ENCODE results near the gene SLC1A3.

Gene SLC1A3

GRCh38 chr5:36599986-36600779, 6.2 kb upstream of the SLC1A3 start:
- no peak for DNase-seq
- ChIA-PET CTCF (interaction anchor here (1.1 to 1.3 kb wide), 3 partner anchors 8 to 91 kb away, joined by 5 to 7 read pairs (median 5); no protein-coding TSS in a partner anchor), POLR2A (no interaction called here)
- Histone ChIP-seq H3K4me1 (ENCODE audit: control extremely low read depth in 1 of 4, control insufficient read depth in 4 of 4, insufficient read depth in 4 of 4, low read length in 3 of 4) (peaks cover 0 to 5% (median 2%) of the 10 kb centered on the region in 4 experiments), H3K36me3 (ENCODE audit: control insufficient read depth in 4 of 4, insufficient read depth in 4 of 4, low read length in 3 of 4) (no peaks in the 10 kb centered on the region), H3K4me3 (ENCODE audit: control insufficient read depth in 1 of 7, extremely low read depth in 1 of 7, insufficient read depth in 4 of 7, low read depth in 2 of 7, low read length in 6 of 7) (no peak overlapping the region), H3K27ac (ENCODE audit: insufficient read depth in 1 of 2, low read depth in 1 of 2, low read length in 2 of 2, poor library complexity in 1 of 2, severe bottlenecking in 2 of 2) (no peak overlapping the region), H3K9me3 (ENCODE audit: control extremely low read depth in 1 of 5, control insufficient read depth in 4 of 5, insufficient read depth in 2 of 5, low read depth in 1 of 5, low read length in 4 of 5) (no peaks in the 10 kb centered on the region), H3K27me3 (replicated peaks in 2 of 5; ENCODE audit: control insufficient read depth in 4 of 5, insufficient read depth in 5 of 5, low read length in 4 of 5) (peaks cover 0 to 2% (median 0%) of the 10 kb centered on the region in 5 experiments)
- WGBS (ENCODE audit: insufficient coverage), result 100% methylated on average over 3 of the region's 6 CpGs

GRCh38 chr5:36600917-36601527, 5.4 kb upstream of the SLC1A3 start:
- Histone ChIP-seq H3K27ac (ENCODE audit: insufficient read depth in 1 of 2, low read depth in 1 of 2, low read length in 2 of 2, poor library complexity in 1 of 2, severe bottlenecking in 2 of 2) (no peak overlapping the region), H3K4me3 (ENCODE audit: control insufficient read depth in 1 of 7, extremely low read depth in 1 of 7, insufficient read depth in 4 of 7, low read depth in 2 of 7, low read length in 6 of 7) (no peak overlapping the region), H3K9me3 (ENCODE audit: control extremely low read depth in 1 of 5, control insufficient read depth in 4 of 5, insufficient read depth in 2 of 5, low read depth in 1 of 5, low read length in 4 of 5) (no peaks in the 10 kb centered on the region), H3K36me3 (ENCODE audit: control insufficient read depth in 4 of 4, insufficient read depth in 4 of 4, low read length in 3 of 4) (no peaks in the 10 kb centered on the region), H3K27me3 (replicated peaks in 2 of 5; ENCODE audit: control insufficient read depth in 4 of 5, insufficient read depth in 5 of 5, low read length in 4 of 5) (peaks cover 0 to 4% (median 0%) of the 10 kb centered on the region in 5 experiments), H3K4me1 (ENCODE audit: control extremely low read depth in 1 of 4, control insufficient read depth in 4 of 4, insufficient read depth in 4 of 4, low read length in 3 of 4) (peaks cover 4 to 9% (median 5%) of the 10 kb centered on the region in 4 experiments)
- ChIA-PET POLR2A (no interaction called here), CTCF (interaction anchor here (0.7 to 1.9 kb wide), 3 partner anchors 9 to 184 kb away, joined by 3 to 5 read pairs (median 4); no protein-coding TSS in a partner anchor)
- DNase-seq, result no peak
- 100% methylated on average over 4 of the region's 6 CpGs for WGBS (ENCODE audit: insufficient coverage)

GRCh38 chr5:36602704-36603321, 3.6 kb upstream of the SLC1A3 start:
- H3K9me3 ChIP-seq (ENCODE audit: control extremely low read depth in 1 of 5, control insufficient read depth in 4 of 5, insufficient read depth in 2 of 5, low read depth in 1 of 5, low read length in 4 of 5), result no peaks in the 10 kb centered on the region
- CTCF ChIA-PET, result interaction anchor here (1.9 kb wide), 1 partner anchor 94 kb away, joined by 4 read pairs; no protein-coding TSS in a partner anchor
- peak; percentile 33 to 39 (median 38) for DNase-seq
- peaks cover 0 to 4% (median 0%) of the 10 kb centered on the region in 5 experiments for H3K27me3 ChIP-seq (replicated peaks in 2 of 5; ENCODE audit: control insufficient read depth in 4 of 5, insufficient read depth in 5 of 5, low read length in 4 of 5)
- POLR2A ChIA-PET, result no interaction called here
- no peaks in the 10 kb centered on the region for H3K36me3 ChIP-seq (ENCODE audit: control insufficient read depth in 4 of 4, insufficient read depth in 4 of 4, low read length in 3 of 4)
- peaks cover 10 to 23% (median 16%) of the 10 kb centered on the region in 4 experiments for H3K4me1 ChIP-seq (ENCODE audit: control extremely low read depth in 1 of 4, control insufficient read depth in 4 of 4, insufficient read depth in 4 of 4, low read length in 3 of 4)
- WGBS (ENCODE audit: insufficient coverage), result 44% methylated on average over 4 of the region's 5 CpGs
- H3K27ac ChIP-seq (ENCODE audit: insufficient read depth in 1 of 2, low read depth in 1 of 2, low read length in 2 of 2, poor library complexity in 1 of 2, severe bottlenecking in 2 of 2), result no peak overlapping the region
- H3K4me3 ChIP-seq (ENCODE audit: control insufficient read depth in 1 of 7, extremely low read depth in 1 of 7, insufficient read depth in 4 of 7, low read depth in 2 of 7, low read length in 6 of 7), result no peak overlapping the region

- Histone ChIP-seq H3K4me3 (ENCODE audit: control insufficient read depth in 1 of 7, extremely low read depth in 1 of 7, insufficient read depth in 4 of 7, low read depth in 2 of 7, low read length in 6 of 7) (no peak overlapping the region), H3K27me3 (replicated peaks in 2 of 5; ENCODE audit: control insufficient read depth in 4 of 5, insufficient read depth in 5 of 5, low read length in 4 of 5) (peaks cover 0 to 4% (median 0%) of the 10 kb centered on the region in 5 experiments), H3K27ac (ENCODE audit: insufficient read depth in 1 of 2, low read depth in 1 of 2, low read length in 2 of 2, poor library complexity in 1 of 2, severe bottlenecking in 2 of 2) (no peak overlapping the region), H3K9me3 (ENCODE audit: control extremely low read depth in 1 of 5, control insufficient read depth in 4 of 5, insufficient read depth in 2 of 5, low read depth in 1 of 5, low read length in 4 of 5) (no peaks in the 10 kb centered on the region), H3K4me1 (ENCODE audit: control extremely low read depth in 1 of 4, control insufficient read depth in 4 of 4, insufficient read depth in 4 of 4, low read length in 3 of 4) (peaks cover 10 to 23% (median 16%) of the 10 kb centered on the region in 4 experiments), H3K36me3 (ENCODE audit: control insufficient read depth in 4 of 4, insufficient read depth in 4 of 4, low read length in 3 of 4) (no peaks in the 10 kb centered on the region)
- POLR2A ChIA-PET, result no interaction called here
- CTCF ChIA-PET, result interaction anchor here (0.7 to 1.9 kb wide), 6 partner anchors 9 to 170 kb away, joined by 3 to 9 read pairs (median 4); no protein-coding TSS in a partner anchor
- no peak for DNase-seq
Measured at GRCh38 chr5:36605241-36605640, 1.2 kb upstream of the SLC1A3 start.

- CTCF ChIA-PET, result interaction anchor here (1.5 to 1.9 kb wide), 3 partner anchors 9 to 170 kb away, joined by 3 to 9 read pairs (median 4); no protein-coding TSS in a partner anchor
- 0% methylated on average over 5 of the region's 11 CpGs for WGBS (ENCODE audit: insufficient coverage)
- H3K4me1 ChIP-seq (ENCODE audit: control extremely low read depth in 1 of 4, control insufficient read depth in 4 of 4, insufficient read depth in 4 of 4, low read length in 3 of 4), result peaks cover 10 to 23% (median 16%) of the 10 kb centered on the region in 4 experiments
- H3K4me3 ChIP-seq (ENCODE audit: control insufficient read depth in 1 of 7, extremely low read depth in 1 of 7, insufficient read depth in 4 of 7, low read depth in 2 of 7, low read length in 6 of 7), result peak overlapping the region in 6 of 7 experiments; percentile 68 to 88 (median 80)
- peaks cover 0 to 3% (median 0%) of the 10 kb centered on the region in 5 experiments for H3K9me3 ChIP-seq (ENCODE audit: control extremely low read depth in 1 of 5, control insufficient read depth in 4 of 5, insufficient read depth in 2 of 5, low read depth in 1 of 5, low read length in 4 of 5)
- H3K36me3 ChIP-seq (ENCODE audit: control insufficient read depth in 4 of 4, insufficient read depth in 4 of 4, low read length in 3 of 4), result no peaks in the 10 kb centered on the region
- peaks cover 0 to 4% (median 0%) of the 10 kb centered on the region in 5 experiments for H3K27me3 ChIP-seq (replicated peaks in 2 of 5; ENCODE audit: control insufficient read depth in 4 of 5, insufficient read depth in 5 of 5, low read length in 4 of 5)
- DNase-seq, result no peak
- H3K27ac ChIP-seq (ENCODE audit: insufficient read depth in 1 of 2, low read depth in 1 of 2, low read length in 2 of 2, poor library complexity in 1 of 2, severe bottlenecking in 2 of 2), result no peak overlapping the region
- POLR2A ChIA-PET, result no interaction called here
Measured at GRCh38 chr5:36606036-36606427, 374 bp upstream of the SLC1A3 start.

- DNase-seq, result peak in 2 of 3 donors; percentile 25 to 64
- Histone ChIP-seq H3K4me1 (ENCODE audit: control extremely low read depth in 1 of 4, control insufficient read depth in 4 of 4, insufficient read depth in 4 of 4, low read length in 3 of 4) (peaks cover 10 to 23% (median 16%) of the 10 kb centered on the region in 4 experiments), H3K9me3 (ENCODE audit: control extremely low read depth in 1 of 5, control insufficient read depth in 4 of 5, insufficient read depth in 2 of 5, low read depth in 1 of 5, low read length in 4 of 5) (peaks cover 0 to 10% (median 2%) of the 10 kb centered on the region in 5 experiments), H3K36me3 (ENCODE audit: control insufficient read depth in 4 of 4, insufficient read depth in 4 of 4, low read length in 3 of 4) (no peaks in the 10 kb centered on the region), H3K27me3 (replicated peaks in 2 of 5; ENCODE audit: control insufficient read depth in 4 of 5, insufficient read depth in 5 of 5, low read length in 4 of 5) (peaks cover 0 to 4% (median 0%) of the 10 kb centered on the region in 5 experiments), H3K27ac (ENCODE audit: insufficient read depth in 1 of 2, low read depth in 1 of 2, low read length in 2 of 2, poor library complexity in 1 of 2, severe bottlenecking in 2 of 2) (no peak overlapping the region), H3K4me3 (ENCODE audit: control insufficient read depth in 1 of 7, extremely low read depth in 1 of 7, insufficient read depth in 4 of 7, low read depth in 2 of 7, low read length in 6 of 7) (peak overlapping the region in 6 of 7 experiments; percentile 68 to 88 (median 80))
- ChIA-PET POLR2A (no interaction called here), CTCF (interaction anchor here (0.9 to 1.8 kb wide), 5 partner anchors 16 to 89 kb away, joined by 3 to 6 read pairs (median 4); no protein-coding TSS in a partner anchor)
- WGBS (ENCODE audit: insufficient coverage), result 0% methylated on average over 4 of the region's 11 CpGs
Measured at GRCh38 chr5:36607114-36607571, 737 bp downstream of the SLC1A3 start.
